Psoas muscle (tissue), 8 donors: Measurements from ENCODE around the gene ACSL1. TPM values are rescaled to one million over a fixed set of nuclear protein-coding genes. Genes with fewer than 3 reads are reported as not detected.

ENCODE experiments used
- ATAC-seq, 4 donors: fragments of 200-7000 bp; cut with Tn5 transposase; one replicate each; pipeline ENCODE4 v1.9.1; 2020; ENCODE audit warnings: moderate library complexity in 3 of 4, mild to moderate bottlenecking in 2 of 4
- DNase-seq, 2 donors: peaks; one replicate each; pipeline ENCODE4 v3.0.0-alpha.2; 2020
- H3K27ac ChIP-seq: fragments of 200-600 bp; one replicate; pipeline ENCODE4 v1.8.0; 2022
- H3K27me3 ChIP-seq, 3 donors: fragments of 200-600 bp in 1 of 3; one replicate each; pipeline versions ENCODE4 v1.6.1 to v1.8.0; 2013 to 2022; ENCODE audit warnings: low read length in 2 of 3, mild to moderate bottlenecking in 2 of 3, moderate library complexity in 1 of 3; ENCODE audit not compliant: insufficient read depth in 3 of 3
- H3K36me3 ChIP-seq, 2 donors: fragments of 200-600 bp in 1 of 2; one replicate each; pipeline versions ENCODE4 v1.6.1 to v1.8.0; 2013 to 2022; ENCODE audit warnings: low read depth in 1 of 2, mild to moderate bottlenecking in 1 of 2, moderate library complexity in 1 of 2; ENCODE audit not compliant: insufficient read depth in 1 of 2
- H3K4me1 ChIP-seq: fragments of 200-600 bp; one replicate; pipeline ENCODE4 v1.8.0; 2022
- H3K4me3 ChIP-seq: fragments of 200-600 bp; one replicate; pipeline ENCODE4 v1.8.0; 2022; ENCODE audit warnings: mild to moderate bottlenecking
- H3K9me3 ChIP-seq: fragments of 200-600 bp; one replicate; pipeline ENCODE4 v1.8.0; 2022
- CTCF ChIP-seq: fragments of 200-600 bp; IDR thresholded peaks from one replicate; pipeline ENCODE4 v1.8.0; 2022; ENCODE audit warnings: antibody characterized with exemption
- WGBS, 3 donors: extraction: QIAGEN DNeasy Blood & Tissue Kit; methylation state at CpG; one replicate each; pipeline versions ENCODE4 v1.1.6 to v1.1.7; 2013; 5-methylcytosine and 5-hydroxymethylcytosine counted together
- intact Hi-C, 2 donors: fragments of 100-400 bp; cut with DNase I; formaldehyde crosslinking; loops; one replicate each; pipeline versions ENCODE4 v1.11.0 to v1.14.2; 2022
- polyA plus RNA-seq, 3 donors: library from polyadenylated mRNA; stranded (reverse); fragments of 200-250 nt; gene quantifications; one replicate each; pipeline ENCODE4 v1.2.3, GENCODE V29; 2013
- total RNA-seq, 4 donors: library from RNA; stranded (reverse); fragmentation: NEBNext Ultra II Directional in 2 of 4; extraction: Animal tissue kit (Norgen Biotek cat#: 25700) in 2 of 4; gene quantifications; one replicate each; pipeline versions ENCODE4 v1.2.1 to v1.2.4, GENCODE V29; 2021 to 2023
- donor health status: healthy with polysubstance abuse.
- donor health status: DM: no; HTN: no; CAD: no; lungs with moderate emphysema.
- donor health status: Bipolar disorder and iron deficiency.
- donor health status: healthy.
- donor health status: DM: yes; HTN: yes; CAD: no.
- donor health status: DM: no; HTN: no; CAD: no.
- donor health status: DM: no; HTN: no; CAD: no.
- donor health status: DM: yes; HTN: yes; CAD: no.

Gene ACSL1
- total and polyA plus RNA-seq, 7 donors, result 257 to 1,392 (median 781) TPM

- no peak overlapping the region for H3K4me3 ChIP-seq
- no peak for ATAC-seq
- no peaks in the 10 kb centered on the region for H3K36me3 ChIP-seq
- 57 to 79% (median 77%) methylated on average over 5 of the region's 5 CpGs for WGBS, 3 donors
- H3K27ac ChIP-seq, result no peak overlapping the region
- no peaks in the 10 kb centered on the region for H3K27me3 ChIP-seq
- intact Hi-C loops, result no loop called here
- no peaks in the 10 kb centered on the region for H3K9me3 ChIP-seq
- no peak for DNase-seq
- no peaks in the 10 kb centered on the region for H3K4me1 ChIP-seq
- no peak for TF ChIP-seq CTCF
Observed at GRCh38 chr4:184705692-184706091, 120.1 kb downstream of the ACSL1 start.

Other genes starting within 250 kb of the ACSL1 start
- 10 to 100 TPM; 13.8 to 49.7 (median 20.5) TPM for gene CASP3, start 176.5 kb downstream of the ACSL1 start, total RNA-seq
- gene CASP3, start 176.5 kb downstream of the ACSL1 start, polyA plus RNA-seq, result 10 to 100 TPM; 16.1 to 46.6 (median 39.8) TPM
- gene PRIMPOL, start 176.2 kb downstream of the ACSL1 start, total RNA-seq, result 10 to 100 TPM in 1 of 4 donors, 1 to 10 TPM in 3; 4.8 to 10.1 (median 7.5) TPM
- gene PRIMPOL, start 176.2 kb downstream of the ACSL1 start, polyA plus RNA-seq, result 10 to 100 TPM in 1 of 3 donors, 1 to 10 TPM in 2; 4.2 to 11.1 (median 5.6) TPM
- gene CENPU, start 91.9 kb downstream of the ACSL1 start, total RNA-seq, result 1 to 10 TPM in 2 of 4 donors, under 1 TPM in 2; 0.63 to 1.6 (median 0.93) TPM
- 1 to 10 TPM in 2 of 3 donors, under 1 TPM in 1; 0.91 to 2.0 (median 1.1) TPM for gene CENPU, start 91.9 kb downstream of the ACSL1 start, polyA plus RNA-seq
- under 1 TPM in 1 of 4 donors, not detected in 3; 0.36 TPM for gene HELT, start 192.5 kb upstream of the ACSL1 start, total RNA-seq
- gene HELT, start 192.5 kb upstream of the ACSL1 start, polyA plus RNA-seq, result not detected